GM23248 (cell line): Measurements from ENCODE around the gene FKBP10. TPM values are rescaled to one million over a fixed set of nuclear protein-coding genes. Genes with fewer than 3 reads are reported as not detected.
"Not testable (repeated sequence)": the region's sequence is repeated elsewhere in the genome, so short reads cannot be mapped to it uniquely, and the experiment has no call there.

ENCODE experiments used
- DNase-seq: peaks from one replicate; pipeline ENCODE4 v3.0.0-alpha.2; 2015
- H2AFZ ChIP-seq: fragments of 200-600 bp; sonication (generic); 2 replicates; pipeline ENCODE4 v1.6.1; 2016; ENCODE audit warnings: antibody characterized with exemption
- H3F3A ChIP-seq: fragments of 200-600 bp; sonication (generic); 2 replicates; pipeline ENCODE4 v1.6.1; 2016; ENCODE audit warnings: mild to moderate bottlenecking, antibody characterized with exemption, mixed run types; ENCODE audit not compliant: insufficient read depth
- H3K27ac ChIP-seq: fragments of 200-600 bp; sonication (generic); 2 replicates; pipeline ENCODE4 v1.5.1; 2016; ENCODE audit warnings: mild to moderate bottlenecking
- H3K27me3 ChIP-seq: fragments of 200-600 bp; sonication (generic); replicated peaks from 2 replicates; pipeline ENCODE4 v1.6.1; 2016; ENCODE audit warnings: mild to moderate bottlenecking; ENCODE audit not compliant: insufficient read depth
- H3K36me3 ChIP-seq: fragments of 200-600 bp; sonication (generic); 2 replicates; pipeline ENCODE4 v1.6.1; 2016; ENCODE audit warnings: low read depth, mild to moderate bottlenecking
- H3K4me1 ChIP-seq: fragments of 200-600 bp; sonication (generic); 2 replicates; pipeline ENCODE4 v1.6.1; 2016; ENCODE audit warnings: mild to moderate bottlenecking; ENCODE audit not compliant: insufficient read depth
- H3K4me2 ChIP-seq: fragments of 200-600 bp; sonication (generic); one replicate; pipeline ENCODE4 v1.6.1; 2016; ENCODE audit warnings: mild to moderate bottlenecking; ENCODE audit not compliant: unreplicated experiment
- H3K4me3 ChIP-seq: fragments of 200-600 bp; sonication (generic); 2 replicates; pipeline ENCODE4 v1.5.1; 2016; ENCODE audit warnings: mild to moderate bottlenecking
- H3K79me2 ChIP-seq: fragments of 200-600 bp; sonication (generic); 2 replicates; pipeline ENCODE4 v1.6.1; 2016; ENCODE audit warnings: mild to moderate bottlenecking; ENCODE audit not compliant: insufficient read depth
- H3K9ac ChIP-seq: fragments of 200-600 bp; sonication (generic); 2 replicates; pipeline ENCODE4 v1.6.1; 2016; ENCODE audit warnings: mild to moderate bottlenecking
- H3K9me2 ChIP-seq: fragments of 200-600 bp; sonication (generic); 2 replicates; pipeline ENCODE4 v1.6.1; 2016; ENCODE audit warnings: mixed run types, mild to moderate bottlenecking, moderate library complexity; ENCODE audit not compliant: insufficient read depth
- H3K9me3 ChIP-seq: fragments of 200-600 bp; sonication (generic); one replicate; pipeline ENCODE4 v1.6.1; 2017; ENCODE audit warnings: low read depth
- H4K20me1 ChIP-seq: fragments of 200-600 bp; sonication (generic); 2 replicates; pipeline ENCODE4 v1.6.0; 2016; ENCODE audit not compliant: insufficient read depth
- EZH2 ChIP-seq: fragments of 200-600 bp; sonication (generic); IDR thresholded peaks from 2 replicates; pipeline ENCODE4 v1.6.1; 2018; ENCODE audit warnings: antibody characterized with exemption, mild to moderate bottlenecking; ENCODE audit not compliant: insufficient read depth, poor library complexity, severe bottlenecking
- EZH2phosphoT487 ChIP-seq: fragments of 200-600 bp; sonication (generic); IDR thresholded peaks from 2 replicates; pipeline ENCODE4 v1.6.1; 2018; ENCODE audit warnings: antibody characterized with exemption, moderate library complexity, mild to moderate bottlenecking, low read depth; ENCODE audit not compliant: insufficient read depth
- WGBS, 2 experiments: methylation state at CpG; one replicate each; pipeline ENCODE4 v1.1.6; 2015 to 2017; ENCODE audit warnings: low lambda C conversion rate in 2 of 2, low coverage in 1 of 2; ENCODE audit errors: missing lambda C conversion rate in 2 of 2; 5-methylcytosine and 5-hydroxymethylcytosine counted together
- in situ Hi-C: fragments of 300-500 bp; cut with MboI; formaldehyde crosslinking; loops from 2 replicates; pipeline ENCODE4 v1.15.0; 2020
- polyA plus RNA-seq: library from polyadenylated mRNA; unstranded; fragments of >200 nt; fragmentation: Nextera tagmentation; extraction: Ambion mirVana; gene quantifications from 2 replicates; pipeline ENCODE4 v1.2.1, GENCODE V29; 2016
- total RNA-seq: library from RNA; depleted of rRNA; stranded (reverse); fragments of >200 nt; shearing (Covaris generic); gene quantifications from 2 replicates; pipeline ENCODE4 v1.2.3, GENCODE V29; 2014

Gene FKBP10
- total and polyA plus RNA-seq, 2 experiments from 2014 or later: 81.5 to 759 TPM

DNA sequence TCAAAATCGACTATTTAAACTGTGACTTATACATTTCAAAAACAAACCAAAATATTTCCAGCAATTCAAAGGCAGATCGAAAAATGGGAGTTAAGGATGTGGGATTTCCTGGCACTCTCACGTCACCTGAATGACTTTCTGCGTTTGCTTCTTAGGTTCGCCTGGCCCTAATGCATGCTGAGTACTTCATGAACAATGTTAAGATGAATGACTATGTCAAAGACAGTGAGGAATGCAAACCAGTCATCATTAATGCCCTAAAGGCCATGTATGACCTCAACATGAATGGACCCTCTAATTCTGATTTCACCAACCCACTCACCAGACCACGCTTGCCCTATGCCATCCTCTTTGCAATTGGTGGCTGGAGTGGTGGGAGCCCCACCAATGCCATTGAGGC, 32.2 kb downstream of the FKBP10 start:
- in situ Hi-C loops: no loop called here
- Histone ChIP-seq H3K4me2 (no peak overlapping the region), H3K27ac (no peak overlapping the region), H3K4me3 (no peak overlapping the region), H3F3A (no peaks in the 10 kb centered on the region), H2AFZ (no peak overlapping the region), H3K27me3 (no peaks in the 10 kb centered on the region), H3K36me3 (no peaks in the 10 kb centered on the region), H3K9me3 (no peaks in the 10 kb centered on the region), H4K20me1 (0 out of 2 replicates have a peak, but pooled peaks cover 3% of the 10 kb centered on the region), H3K9ac (no peak overlapping the region), H3K79me2 (peaks cover 25% of the 10 kb centered on the region), H3K9me2 (no peaks in the 10 kb centered on the region), H3K4me1 (no peaks in the 10 kb centered on the region)
- TF ChIP-seq EZH2 (no peak), EZH2phosphoT487 (no peak)
- DNase-seq: peak; percentile 29
- WGBS, 2 experiments: 72 to 76% methylated on average over 6 of the region's 6 CpGs

- no peaks in the 10 kb centered on the region for H3K9me2 ChIP-seq
- H4K20me1 ChIP-seq: 0 out of 2 replicates have a peak, but pooled peaks cover 3% of the 10 kb centered on the region
- H3K4me1 ChIP-seq: no peaks in the 10 kb centered on the region
- no peak overlapping the region for H3K9ac ChIP-seq
- no peak overlapping the region for H2AFZ ChIP-seq
- DNase-seq: no peak
- no peaks in the 10 kb centered on the region for H3F3A ChIP-seq
- in situ Hi-C loops: no loop called here
- no peaks in the 10 kb centered on the region for H3K27me3 ChIP-seq
- H3K36me3 ChIP-seq: no peaks in the 10 kb centered on the region; the same call in 1 of the 2 replicates
- no peak for TF ChIP-seq EZH2phosphoT487
- no peak for TF ChIP-seq EZH2
- H3K4me3 ChIP-seq: no peak overlapping the region
- H3K27ac ChIP-seq: no peak overlapping the region
- no peak overlapping the region for H3K4me2 ChIP-seq
- peaks cover 63% of the 10 kb centered on the region for H3K79me2 ChIP-seq
- WGBS, 2 experiments: 86 to 89% methylated on average over 4 of the region's 4 CpGs
- H3K9me3 ChIP-seq: no peaks in the 10 kb centered on the region
Measured at GRCh38 chr17:41848788-41849187, 36.0 kb downstream of the FKBP10 start.

DNA sequence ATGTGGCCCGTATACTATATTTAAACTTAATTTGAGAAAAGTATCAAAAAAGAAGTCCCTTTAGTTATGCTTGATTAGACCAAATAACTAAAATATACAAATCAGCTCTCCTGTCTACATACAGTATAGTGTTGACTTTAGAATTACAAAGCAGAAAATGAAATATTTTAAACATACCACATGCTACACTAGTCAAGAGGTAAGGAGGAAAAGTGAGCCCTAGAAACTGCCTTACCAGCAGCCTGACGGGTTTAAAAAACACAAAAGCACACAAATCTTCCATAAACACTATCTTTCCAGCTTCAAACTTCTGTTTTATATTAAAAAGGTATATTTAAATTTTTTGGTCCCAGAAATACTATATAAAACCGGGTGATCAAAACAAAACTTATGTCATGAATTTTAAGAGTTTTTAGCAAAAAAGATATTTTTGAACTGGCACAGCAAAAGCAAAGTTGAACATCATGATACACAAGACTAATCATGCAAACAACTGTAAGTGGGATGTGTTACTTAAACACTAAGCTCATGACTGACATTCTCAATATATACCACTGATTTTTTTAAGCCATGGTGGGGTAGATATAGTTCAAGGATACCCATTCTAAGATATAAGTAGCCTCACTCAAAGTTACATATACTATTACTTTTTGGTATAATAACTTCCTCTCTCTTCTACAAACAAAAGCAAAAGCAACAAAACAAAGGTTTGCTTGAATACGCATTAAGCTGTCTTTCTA, 36.6 kb downstream of the FKBP10 start:
- no peak overlapping the region for H3K4me3 ChIP-seq
- H4K20me1 ChIP-seq: 0 out of 2 replicates have a peak, but pooled peaks cover 3% of the 10 kb centered on the region
- no peak for TF ChIP-seq EZH2phosphoT487
- TF ChIP-seq EZH2: no peak
- H3K9me2 ChIP-seq: no peaks in the 10 kb centered on the region
- H3K36me3 ChIP-seq: peaks cover 6% of the 10 kb centered on the region; the same call in 1 of the 2 replicates
- peaks cover 70% of the 10 kb centered on the region for H3K79me2 ChIP-seq
- H3K27me3 ChIP-seq: no peaks in the 10 kb centered on the region
- no peak overlapping the region for H3K4me2 ChIP-seq
- in situ Hi-C loops: no loop called here
- no peak overlapping the region for H3K9ac ChIP-seq
- no peak overlapping the region for H2AFZ ChIP-seq
- no peaks in the 10 kb centered on the region for H3K4me1 ChIP-seq
- H3F3A ChIP-seq: no peaks in the 10 kb centered on the region
- H3K9me3 ChIP-seq: no peaks in the 10 kb centered on the region
- DNase-seq: no peak
- H3K27ac ChIP-seq: no peak overlapping the region
- WGBS, 2 experiments: 79 to 83% methylated on average over 4 of the region's 4 CpGs

DNA sequence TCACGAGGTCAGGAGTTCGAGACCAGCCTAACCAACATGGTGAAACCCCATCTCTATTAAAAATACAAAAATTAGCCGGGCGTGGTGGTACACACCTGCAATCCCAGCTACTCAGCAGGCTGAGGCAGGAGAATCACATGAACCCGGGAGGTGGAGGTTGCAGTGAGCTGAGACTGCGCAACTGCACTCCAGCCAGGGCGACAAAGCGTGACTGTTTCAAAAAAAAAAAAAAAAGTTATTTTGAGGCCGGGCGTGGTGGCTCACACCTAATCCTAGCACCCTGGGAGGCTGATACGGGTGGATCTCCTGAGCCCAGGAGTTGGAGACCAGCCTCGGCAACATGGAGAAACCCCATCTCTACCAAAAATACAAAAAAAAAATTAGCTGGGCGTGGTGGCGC, 38.6 kb downstream of the FKBP10 start:
- H3F3A ChIP-seq, H3K9me3 ChIP-seq, H3K9ac ChIP-seq, in situ Hi-C loops, H4K20me1 ChIP-seq, H3K4me2 ChIP-seq, H3K27me3 ChIP-seq, H3K4me1 ChIP-seq, H2AFZ ChIP-seq, H3K27ac ChIP-seq, DNase-seq, H3K4me3 ChIP-seq, H3K9me2 ChIP-seq: not testable (repeated sequence)
- WGBS, 2 experiments: 93 to 95% methylated on average over 14 of the region's 14 CpGs
- Histone ChIP-seq H3K79me2 (peaks cover 86% of the 10 kb centered on the region), H3K36me3 (peaks cover 12% of the 10 kb centered on the region; the same call in 1 of the 2 replicates)
